Renal pelvis (tissue), 4 donors: ENCODE measurements around the gene PLCE1. TPM values are rescaled to one million over a fixed set of nuclear protein-coding genes. Genes with fewer than 3 reads are reported as not detected.

ENCODE experiments used
- DNase-seq: peaks from one replicate; pipeline ENCODE4 v3.0.0-alpha.2; 2013
- polyA plus RNA-seq, 3 donors: library from polyadenylated mRNA; unstranded; fragments of 120-200 nt; gene quantifications; one replicate each; pipeline ENCODE4 v1.2.1, GENCODE V29; 2013; ENCODE audit not compliant: insufficient read length in 3 of 3

Gene PLCE1
- polyA plus RNA-seq, 3 donors, result 29.4 to 43.1 (median 36.3) TPM

GRCh38 chr10:93992400-93993030 lies 1.2 kb upstream of the PLCE1 start:
- no peak for DNase-seq

- DNase-seq, result no peak
Observed at GRCh38 chr10:93993414-93993781, 333 bp upstream of the PLCE1 start.

- no peak for DNase-seq
Observed at GRCh38 chr10:93994438-93994801, 689 bp downstream of the PLCE1 start.

GRCh38 chr10:93995182-93995581 lies 1.5 kb downstream of the PLCE1 start:
- DNase-seq, result no peak

- no peak for DNase-seq
Observed at GRCh38 chr10:93995598-93996271, 2.0 kb downstream of the PLCE1 start.

- DNase-seq, result no peak
Observed at GRCh38 chr10:93996551-93996950, 2.8 kb downstream of the PLCE1 start.

GRCh38 chr10:93997546-93997945 lies 3.8 kb downstream of the PLCE1 start:
- no peak for DNase-seq

GRCh38 chr10:93999401-93999851 lies 5.7 kb downstream of the PLCE1 start:
- DNase-seq, result no peak

- no peak for DNase-seq
Observed at GRCh38 chr10:94000638-94001415, 7.1 kb downstream of the PLCE1 start.

GRCh38 chr10:94001416-94001810 lies 7.7 kb downstream of the PLCE1 start:
- no peak for DNase-seq

- DNase-seq, result no peak
Observed at GRCh38 chr10:94002156-94002555, 8.4 kb downstream of the PLCE1 start.

- no peak for DNase-seq
Observed at GRCh38 chr10:94003488-94003887, 9.8 kb downstream of the PLCE1 start.

- DNase-seq, result no peak
Observed at GRCh38 chr10:94005050-94005449, 11.3 kb downstream of the PLCE1 start.

- no peak for DNase-seq
Observed at GRCh38 chr10:94006591-94007550, 13.1 kb downstream of the PLCE1 start.

GRCh38 chr10:94008526-94008925 lies 14.8 kb downstream of the PLCE1 start:
- DNase-seq, result no peak

GRCh38 chr10:94010116-94010515 lies 16.4 kb downstream of the PLCE1 start:
- DNase-seq, result no peak

- no peak for DNase-seq
Observed at GRCh38 chr10:94010886-94011285, 17.2 kb downstream of the PLCE1 start.

- DNase-seq, result no peak
Observed at GRCh38 chr10:94011296-94011695, 17.6 kb downstream of the PLCE1 start.

- DNase-seq, result no peak
Observed at GRCh38 chr10:94012834-94013233, 19.1 kb downstream of the PLCE1 start.

- DNase-seq, result no peak
Observed at GRCh38 chr10:94013331-94013760, 19.6 kb downstream of the PLCE1 start.

GRCh38 chr10:94014304-94014703 lies 20.6 kb downstream of the PLCE1 start:
- DNase-seq, result no peak
